Gastroesophageal sphincter (tissue), 3 donors: Measurements from ENCODE around the gene LGALS7.
"Not testable (repeated sequence)": the region's sequence is repeated elsewhere in the genome, so short reads cannot be mapped to it uniquely, and the experiment has no call there.

Experiments used
- CTCF ChIP-seq, 4 experiments: fragments of 200-600 bp in 2 of 4; fragments of 450-650 bp in 2 of 4; sonication (generic) in 1 of 4; IDR thresholded peaks; one replicate each; pipeline ENCODE4 v1.5.1; 2017 to 2019; ENCODE audit warnings: antibody characterized with exemption in 4 of 4, mild to moderate bottlenecking in 2 of 4, moderate library complexity in 2 of 4
- EP300 ChIP-seq: sonication (generic); formaldehyde crosslinking; IDR thresholded peaks from one replicate; pipeline ENCODE4 v1.6.1; 2017; ENCODE audit warnings: antibody characterized with exemption, mild to moderate bottlenecking
- POLR2A ChIP-seq, 2 donors: fragments of 450-650 bp; IDR thresholded peaks; one replicate each; pipeline ENCODE4 v1.6.1; 2017; ENCODE audit warnings: antibody characterized with exemption in 2 of 2, mild to moderate bottlenecking in 2 of 2, moderate library complexity in 1 of 2
- POLR2AphosphoS5 ChIP-seq: sonication (generic); formaldehyde crosslinking; IDR thresholded peaks from one replicate; pipeline ENCODE4 v1.6.1; 2017; ENCODE audit warnings: antibody characterized with exemption

- TF ChIP-seq CTCF (IDR thresholded peaks at IDR 0.05); POLR2A (IDR thresholded peaks at IDR 0.05); POLR2AphosphoS5; EP300: not testable (repeated sequence)
These were observed 12.4 kb downstream of the LGALS7 start for GRCh38 chr19:38760805-38761517.
